Breast epithelium (tissue), 3 donors: Measurements from ENCODE around the gene ZNF462.

ENCODE experiments used
- CTCF ChIP-seq, 3 donors: fragments of 450-650 bp; IDR thresholded peaks; one replicate each; pipeline ENCODE4 v1.5.1; 2016 to 2017; ENCODE audit warnings: antibody characterized with exemption in 3 of 3, mild to moderate bottlenecking in 3 of 3, moderate library complexity in 3 of 3
- POLR2A ChIP-seq: fragments of 450-650 bp; IDR thresholded peaks from one replicate; pipeline ENCODE4 v1.6.1; 2016; ENCODE audit warnings: antibody characterized with exemption, mild to moderate bottlenecking, moderate library complexity

DNA sequence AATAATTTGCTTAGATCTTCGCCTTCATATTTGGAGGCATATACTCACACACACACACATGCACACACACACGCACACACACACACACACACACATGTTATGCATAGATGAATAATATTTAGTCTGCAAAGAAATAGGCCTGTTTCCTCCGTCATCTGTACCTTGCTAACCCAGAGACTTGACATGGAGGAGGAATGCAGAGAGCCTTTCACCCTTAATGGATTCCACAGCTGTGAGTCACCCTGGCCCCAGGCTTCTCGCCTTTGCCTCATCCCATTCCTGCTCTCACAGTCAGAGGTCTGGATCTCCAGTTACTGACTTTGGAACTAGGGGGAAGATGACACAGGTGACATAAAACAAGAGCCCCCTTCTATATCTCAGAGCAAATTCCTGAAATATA lies 29.7 kb downstream of the ZNF462 start:
- TF ChIP-seq CTCF (IDR thresholded peaks at IDR 0.05) (no peak), POLR2A (no peak)
